Fibroblast of the aortic adventitia (primary cell): Measurements from ENCODE around the gene SMAD4. TPM values are rescaled to one million over a fixed set of nuclear protein-coding genes. Genes with fewer than 3 reads are reported as not detected.
A peak's percentile ranks its signal among the peaks of the same experiment; 100 is the strongest.
"Not testable (repeated sequence)": the region's sequence is repeated elsewhere in the genome, so short reads cannot be mapped to it uniquely, and the experiment has no call there.

Experiments
- DNase-seq: peaks from one replicate; pipeline ENCODE4 v3.0.0-alpha.2; 2010; ENCODE audit warnings: low read depth
- H3K4me3 ChIP-seq: 2 replicates; pipeline ENCODE4 v1.5.1; 2011; ENCODE audit warnings: low read depth, mild to moderate bottlenecking, control low read depth, low read length, moderate library complexity
- total RNA-seq: library from RNA; depleted of rRNA; stranded (reverse); fragments of >200 nt; gene quantifications from 2 replicates; pipeline ENCODE4 v1.2.3, GENCODE V29; 2012; ENCODE audit warnings: low replicate concordance
- TF ChIP-seq, protein P1 (sequence below): IDR thresholded peaks from 2 replicates; pipeline ENCODE4 v1.5.1; 2011; ENCODE audit warnings: mild to moderate bottlenecking, low read length, control low read depth, inconsistent platforms; ENCODE audit not compliant: insufficient read depth

SMAD4 gene
- total RNA-seq, 1 donor, result 142 TPM

DNA sequence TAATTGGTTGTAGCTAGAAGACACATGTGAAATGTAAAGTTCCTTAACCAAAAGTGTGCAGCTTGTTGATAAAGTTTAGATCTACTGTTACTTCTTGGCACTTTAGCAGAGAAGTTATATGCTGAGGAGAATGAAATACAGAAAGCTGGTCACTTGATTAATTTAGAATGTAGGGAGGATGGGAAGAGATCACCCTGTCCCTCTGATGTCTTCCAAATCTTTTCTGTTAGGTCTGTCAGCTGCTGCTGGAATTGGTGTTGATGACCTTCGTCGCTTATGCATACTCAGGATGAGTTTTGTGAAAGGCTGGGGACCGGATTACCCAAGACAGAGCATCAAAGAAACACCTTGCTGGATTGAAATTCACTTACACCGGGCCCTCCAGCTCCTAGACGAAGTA lies 48.0 kb downstream of the SMAD4 start:
- TF ChIP-seq, protein P1, sequence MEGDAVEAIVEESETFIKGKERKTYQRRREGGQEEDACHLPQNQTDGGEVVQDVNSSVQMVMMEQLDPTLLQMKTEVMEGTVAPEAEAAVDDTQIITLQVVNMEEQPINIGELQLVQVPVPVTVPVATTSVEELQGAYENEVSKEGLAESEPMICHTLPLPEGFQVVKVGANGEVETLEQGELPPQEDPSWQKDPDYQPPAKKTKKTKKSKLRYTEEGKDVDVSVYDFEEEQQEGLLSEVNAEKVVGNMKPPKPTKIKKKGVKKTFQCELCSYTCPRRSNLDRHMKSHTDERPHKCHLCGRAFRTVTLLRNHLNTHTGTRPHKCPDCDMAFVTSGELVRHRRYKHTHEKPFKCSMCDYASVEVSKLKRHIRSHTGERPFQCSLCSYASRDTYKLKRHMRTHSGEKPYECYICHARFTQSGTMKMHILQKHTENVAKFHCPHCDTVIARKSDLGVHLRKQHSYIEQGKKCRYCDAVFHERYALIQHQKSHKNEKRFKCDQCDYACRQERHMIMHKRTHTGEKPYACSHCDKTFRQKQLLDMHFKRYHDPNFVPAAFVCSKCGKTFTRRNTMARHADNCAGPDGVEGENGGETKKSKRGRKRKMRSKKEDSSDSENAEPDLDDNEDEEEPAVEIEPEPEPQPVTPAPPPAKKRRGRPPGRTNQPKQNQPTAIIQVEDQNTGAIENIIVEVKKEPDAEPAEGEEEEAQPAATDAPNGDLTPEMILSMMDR, result no peak
- H3K4me3 ChIP-seq, result no peak overlapping the region
- no peak for DNase-seq

DNA sequence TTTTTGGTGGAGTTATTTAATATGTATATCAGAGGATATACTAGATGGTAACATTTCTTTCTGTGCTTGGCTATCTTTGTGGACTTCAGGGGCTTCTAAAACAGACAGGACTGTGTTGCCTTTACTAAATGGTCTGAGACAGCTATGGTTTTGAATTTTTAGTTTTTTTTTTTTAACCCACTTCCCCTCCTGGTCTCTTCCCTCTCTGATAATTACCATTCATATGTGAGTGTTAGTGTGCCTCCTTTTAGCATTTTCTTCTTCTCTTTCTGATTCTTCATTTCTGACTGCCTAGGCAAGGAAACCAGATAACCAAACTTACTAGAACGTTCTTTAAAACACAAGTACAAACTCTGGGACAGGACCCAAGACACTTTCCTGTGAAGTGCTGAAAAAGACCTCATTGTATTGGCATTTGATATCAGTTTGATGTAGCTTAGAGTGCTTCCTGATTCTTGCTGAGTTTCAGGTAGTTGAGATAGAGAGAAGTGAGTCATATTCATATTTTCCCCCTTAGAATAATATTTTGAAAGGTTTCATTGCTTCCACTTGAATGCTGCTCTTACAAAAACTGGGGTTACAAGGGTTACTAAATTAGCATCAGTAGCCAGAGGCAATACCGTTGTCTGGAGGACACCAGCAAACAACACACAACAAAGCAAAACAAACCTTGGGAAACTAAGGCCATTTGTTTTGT lies 52.7 kb downstream of the SMAD4 start:
- TF ChIP-seq, protein P1, result no peak
- DNase-seq, result peak; percentile 14
- no peak overlapping the region for H3K4me3 ChIP-seq

DNA sequence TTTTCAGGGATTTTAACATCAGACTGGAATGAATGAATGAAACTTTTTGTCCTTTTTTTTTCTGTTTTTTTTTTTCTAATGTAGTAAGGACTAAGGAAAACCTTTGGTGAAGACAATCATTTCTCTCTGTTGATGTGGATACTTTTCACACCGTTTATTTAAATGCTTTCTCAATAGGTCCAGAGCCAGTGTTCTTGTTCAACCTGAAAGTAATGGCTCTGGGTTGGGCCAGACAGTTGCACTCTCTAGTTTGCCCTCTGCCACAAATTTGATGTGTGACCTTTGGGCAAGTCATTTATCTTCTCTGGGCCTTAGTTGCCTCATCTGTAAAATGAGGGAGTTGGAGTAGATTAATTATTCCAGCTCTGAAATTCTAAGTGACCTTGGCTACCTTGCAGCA lies 53.4 kb downstream of the SMAD4 start:
- no peak overlapping the region for H3K4me3 ChIP-seq
- TF ChIP-seq, protein P1, result no peak
- DNase-seq, result no peak

DNA sequence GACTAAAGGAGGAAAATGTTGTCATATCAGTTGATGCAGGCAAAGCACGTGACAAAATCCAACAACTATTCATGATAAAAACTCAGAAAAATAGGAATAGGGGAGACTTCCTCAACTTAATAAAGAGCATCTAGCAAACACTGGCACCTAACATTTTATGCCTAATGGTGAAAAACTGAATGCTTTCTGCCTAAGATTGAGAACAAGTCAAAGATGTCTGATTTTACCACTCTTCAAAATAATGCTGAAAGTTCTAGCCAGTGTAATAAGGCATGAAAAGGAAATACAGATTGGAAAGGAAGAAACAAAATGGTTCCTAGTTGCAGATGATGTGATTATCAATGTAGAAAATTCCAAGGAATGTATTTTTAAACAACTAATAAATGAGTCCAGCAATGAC lies 58.4 kb downstream of the SMAD4 start:
- no peak for DNase-seq
- TF ChIP-seq, protein P1, result no peak
- no peak overlapping the region for H3K4me3 ChIP-seq

DNA sequence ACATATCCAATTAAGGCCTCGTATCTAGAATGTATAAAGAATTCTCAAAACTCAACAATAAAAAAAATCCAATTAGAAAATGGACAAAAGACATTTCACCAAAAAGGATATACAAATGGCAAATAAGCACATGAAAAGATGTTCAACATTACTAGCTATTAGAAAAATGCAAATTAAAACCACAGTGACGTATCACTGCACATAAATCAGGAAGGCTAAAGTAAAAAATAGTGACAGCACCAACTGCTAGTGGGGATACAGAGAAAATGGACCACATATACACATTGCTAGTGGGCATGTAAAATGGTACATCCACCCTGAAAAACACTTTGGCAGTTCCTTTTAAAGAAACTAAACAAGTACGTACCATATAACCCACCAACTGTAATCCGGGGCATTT lies 59.7 kb downstream of the SMAD4 start:
- no peak for DNase-seq
- TF ChIP-seq, protein P1, result no peak
- no peak overlapping the region for H3K4me3 ChIP-seq

DNA sequence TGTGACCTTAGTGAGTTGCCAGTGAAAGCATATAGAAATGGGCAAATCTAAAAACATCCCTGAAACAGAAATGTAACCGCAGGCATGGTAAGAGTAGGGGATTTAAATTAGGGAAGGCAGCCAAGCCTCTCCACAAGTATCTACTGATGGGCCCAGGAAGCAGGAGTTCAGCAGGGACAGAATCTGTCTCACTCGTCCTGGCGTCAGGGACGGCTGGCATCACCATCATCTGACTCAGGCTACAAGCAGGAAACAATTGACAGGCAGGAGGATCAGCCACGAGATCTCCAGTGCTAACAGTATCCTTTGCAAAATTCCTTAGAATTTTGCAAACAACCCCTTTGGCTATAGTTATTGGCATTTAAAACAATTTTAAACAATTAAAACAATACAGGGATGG lies 61.3 kb downstream of the SMAD4 start:
- no peak for DNase-seq
- no peak overlapping the region for H3K4me3 ChIP-seq
- TF ChIP-seq, protein P1, result no peak

DNA sequence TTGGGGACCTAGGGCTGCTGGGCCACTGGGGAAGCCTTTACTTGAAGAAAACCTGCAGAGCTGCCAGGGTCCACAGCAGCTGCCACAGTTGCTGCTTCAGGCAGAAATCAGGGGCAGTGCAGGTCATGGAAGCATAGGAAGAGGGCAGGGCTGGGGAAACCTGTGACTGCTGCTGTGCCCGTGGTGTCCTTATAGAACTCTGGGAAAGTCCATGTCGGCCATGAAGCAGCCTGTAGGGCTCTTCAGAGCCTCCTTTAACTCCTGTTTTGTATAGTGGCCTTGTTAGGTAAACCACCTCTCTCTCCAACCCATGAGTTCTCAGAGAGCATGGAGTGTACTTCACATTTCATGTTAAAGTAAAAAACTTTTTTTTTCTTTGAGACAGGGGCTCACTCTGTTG lies 62.1 kb downstream of the SMAD4 start:
- TF ChIP-seq, protein P1, result no peak
- no peak for DNase-seq
- H3K4me3 ChIP-seq, result no peak overlapping the region

DNA sequence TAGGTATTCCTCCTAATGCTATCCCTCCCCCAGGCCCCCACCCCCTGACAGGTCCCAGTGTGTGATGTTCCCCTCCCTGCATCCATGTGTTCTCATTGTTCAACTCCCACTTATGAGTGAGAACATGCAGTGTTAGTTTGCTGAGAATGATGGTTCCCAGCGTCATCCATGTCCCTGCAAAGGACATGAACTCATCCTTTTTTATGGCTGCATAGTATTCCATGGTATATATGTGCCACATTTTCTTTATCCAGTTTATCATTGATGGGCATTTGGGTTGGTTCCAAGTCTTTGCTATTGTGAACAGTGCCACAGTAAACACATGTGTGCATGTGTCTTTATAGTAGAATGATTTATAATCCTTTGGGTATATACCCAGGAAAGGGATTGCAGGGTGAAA lies 63.0 kb downstream of the SMAD4 start:
- H3K4me3 ChIP-seq, DNase-seq: not testable (repeated sequence)
